Stimulated activated CD8-positive, alpha-beta memory T cell treated with anti-CD3 and anti-CD28 coated beads, Interleukin-4, amount 100 ng/mL, for 1 hour (primary cell): ENCODE measurements around the gene GUCY1A1.
A peak's percentile ranks its signal among the peaks of the same experiment; 100 is the strongest.

Experiments used
- DNase-seq, 2 donors: peaks; one replicate each; pipeline ENCODE4 v3.0.0-alpha.2; 2020; ENCODE audit warnings: low read depth in 2 of 2, low spot score in 1 of 2

The GUCY1A1 gene

DNA sequence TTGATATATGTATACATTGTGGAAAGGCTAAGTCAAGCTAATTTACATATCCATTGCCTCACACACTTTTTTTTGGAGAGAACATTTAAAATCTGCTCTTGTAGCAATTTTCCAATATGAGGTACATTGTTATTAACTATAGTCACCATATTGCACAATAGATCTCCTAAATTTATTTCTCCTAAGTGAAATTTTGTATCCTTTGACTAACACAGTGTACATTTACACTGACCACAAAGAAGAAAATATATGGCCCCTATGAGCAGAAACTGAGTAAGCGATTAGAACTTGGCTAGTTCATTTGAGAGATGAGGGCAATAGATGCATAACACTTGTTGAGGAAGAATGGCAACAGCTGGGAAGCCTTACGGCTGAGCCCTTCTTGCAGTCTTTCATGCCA is 71.9 kb downstream of the GUCY1A1 start:
- DNase-seq: no peak

DNA sequence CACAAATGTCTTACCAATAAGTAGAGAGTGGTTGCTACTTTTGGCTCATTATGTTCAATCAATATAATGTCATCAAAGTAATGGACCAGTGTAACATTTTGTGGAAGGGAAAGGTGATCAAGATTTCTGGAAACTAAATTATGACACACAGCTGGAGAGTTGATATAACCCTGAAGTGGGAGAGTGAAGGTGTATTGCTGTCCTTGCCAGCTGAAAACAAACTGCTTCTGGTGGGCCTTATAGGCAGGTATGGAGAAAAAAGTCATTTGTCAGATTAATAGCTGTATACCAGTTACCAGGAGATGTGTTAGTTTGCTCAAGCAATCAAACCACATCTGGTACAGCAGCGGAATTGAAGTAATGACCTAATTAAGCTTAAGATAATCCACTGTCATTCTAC is 74.9 kb downstream of the GUCY1A1 start:
- no peak for DNase-seq

DNA sequence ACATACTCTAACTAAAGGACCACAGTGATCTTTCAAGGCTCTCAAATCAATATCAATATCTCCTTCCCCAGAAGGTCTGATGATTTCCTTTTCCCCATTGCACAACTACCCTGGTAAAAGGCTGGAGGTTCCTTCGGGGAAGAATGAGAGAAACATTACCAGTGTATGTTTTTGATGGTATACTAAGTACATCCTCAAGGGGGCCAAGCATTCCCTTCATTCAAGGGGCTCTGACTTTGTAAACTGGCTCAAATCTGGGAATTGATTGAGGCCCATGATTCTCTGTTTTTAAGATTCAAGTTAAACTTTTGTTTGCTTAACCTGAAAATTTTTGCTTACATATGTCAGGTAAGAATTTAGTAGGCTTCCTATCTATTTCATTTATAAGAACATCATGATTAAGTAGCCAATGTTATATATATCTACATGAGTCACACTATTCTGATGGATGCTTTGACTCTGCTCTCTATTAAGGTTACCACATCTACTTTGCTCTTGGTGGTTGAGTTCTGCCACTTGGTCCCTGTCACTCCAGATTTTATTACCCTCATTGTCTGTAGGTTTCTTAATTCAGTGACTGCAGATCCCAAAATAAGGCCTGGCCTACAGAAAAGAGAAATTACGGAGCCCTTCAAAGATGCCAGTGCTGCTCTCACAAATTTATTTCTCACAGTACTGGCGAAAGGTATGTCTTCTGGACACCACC is 75.8 kb downstream of the GUCY1A1 start:
- DNase-seq: no peak

DNA sequence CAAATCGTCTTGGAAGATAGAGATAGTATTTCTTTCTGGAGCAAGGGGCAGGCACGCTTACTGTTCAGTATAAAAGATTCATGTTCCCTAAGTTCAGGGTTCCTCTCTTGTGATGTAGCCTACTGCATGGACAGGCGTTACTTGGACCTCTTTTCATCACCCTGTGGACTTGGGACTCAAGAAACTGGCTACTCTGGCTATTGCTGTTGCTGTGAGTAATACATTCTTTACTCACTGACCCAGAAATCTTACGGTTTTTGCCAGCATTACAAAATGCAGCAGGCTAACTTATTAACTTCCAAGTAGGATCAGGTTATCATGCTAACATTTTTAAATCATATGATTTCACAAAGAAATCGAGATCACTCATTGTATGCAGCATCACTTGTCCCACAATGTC is 79.3 kb downstream of the GUCY1A1 start:
- no peak for DNase-seq

DNA sequence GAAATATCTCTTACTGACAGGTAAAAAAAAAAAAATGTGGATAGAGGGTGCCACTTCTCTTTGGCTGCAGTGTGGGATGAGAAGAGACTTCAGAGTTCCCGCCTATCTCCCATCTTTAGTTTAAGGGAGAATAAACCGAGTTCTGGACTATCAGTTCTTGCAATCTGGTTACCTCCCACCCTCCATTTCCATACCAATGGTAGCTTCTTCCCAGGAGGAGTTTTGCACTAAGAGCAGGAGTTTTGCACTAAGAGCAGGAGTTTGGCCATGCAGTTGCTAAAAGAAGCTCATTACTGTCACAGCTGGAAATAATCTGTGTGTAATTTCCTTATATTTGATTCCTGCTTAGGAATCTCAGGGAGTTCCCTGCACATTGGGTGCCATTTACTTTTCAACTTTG is 81.4 kb downstream of the GUCY1A1 start:
- no peak for DNase-seq

DNA sequence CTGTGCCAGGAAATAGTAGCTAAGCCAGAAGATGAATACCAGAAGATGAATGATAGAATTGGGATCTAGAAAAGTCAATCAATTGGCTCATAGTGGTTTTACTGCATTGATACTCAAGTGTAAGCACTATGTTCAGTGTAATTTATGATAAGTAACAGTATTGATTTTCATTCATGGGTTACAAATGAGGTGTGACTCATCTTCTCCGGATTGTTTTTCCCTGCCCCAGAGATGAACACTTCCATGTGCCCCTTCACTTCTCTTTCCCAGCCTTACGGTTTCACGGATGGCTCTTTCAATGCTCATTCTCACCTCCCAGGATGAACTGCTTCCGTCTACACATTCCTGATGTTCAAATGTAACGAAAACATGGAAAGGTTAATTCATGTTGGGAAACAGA is 82.4 kb downstream of the GUCY1A1 start:
- no peak for DNase-seq

DNA sequence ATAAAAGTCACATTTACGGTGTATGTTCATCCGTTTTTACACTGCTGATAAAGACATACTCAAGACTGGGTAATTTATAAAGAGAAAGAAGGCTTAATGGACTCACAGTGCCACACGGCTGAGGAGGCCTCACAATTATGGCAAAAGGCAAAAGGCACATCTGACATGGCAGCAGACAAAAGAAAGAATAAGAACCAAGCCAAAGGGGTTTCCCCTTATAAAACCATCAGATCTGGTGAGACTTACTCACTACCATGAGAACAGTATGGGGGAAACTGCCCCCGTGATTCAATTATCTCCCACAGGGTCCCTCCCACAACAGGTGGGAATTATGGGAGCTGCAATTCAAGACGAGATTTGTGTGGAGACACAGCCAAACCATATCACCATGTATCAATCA is 84.9 kb downstream of the GUCY1A1 start:
- no peak for DNase-seq

DNA sequence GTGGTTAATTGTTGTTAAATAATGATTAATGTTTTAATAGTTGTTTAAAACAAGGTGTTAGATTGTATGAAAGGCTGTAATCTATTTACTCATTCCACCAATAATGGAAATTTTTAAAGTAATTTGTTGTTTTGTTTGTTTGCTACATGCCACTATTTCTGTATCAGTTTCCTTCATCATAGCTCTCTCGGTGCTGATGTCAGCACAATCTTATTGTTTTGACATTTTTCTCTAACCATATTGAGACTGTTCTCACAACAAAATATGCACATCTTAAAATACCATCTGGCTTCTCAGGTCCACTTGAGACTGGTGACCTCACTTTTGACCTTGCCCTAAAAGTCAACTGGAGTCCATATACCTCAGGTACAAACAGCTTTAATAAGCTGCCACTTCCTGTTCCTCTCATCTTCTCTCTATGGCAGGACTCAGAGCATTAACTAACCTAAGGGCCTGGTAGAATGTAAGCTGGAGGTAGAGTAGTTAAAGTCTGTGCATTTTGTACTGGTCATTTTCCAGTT is 91.2 kb downstream of the GUCY1A1 start:
- DNase-seq: no peak

DNA sequence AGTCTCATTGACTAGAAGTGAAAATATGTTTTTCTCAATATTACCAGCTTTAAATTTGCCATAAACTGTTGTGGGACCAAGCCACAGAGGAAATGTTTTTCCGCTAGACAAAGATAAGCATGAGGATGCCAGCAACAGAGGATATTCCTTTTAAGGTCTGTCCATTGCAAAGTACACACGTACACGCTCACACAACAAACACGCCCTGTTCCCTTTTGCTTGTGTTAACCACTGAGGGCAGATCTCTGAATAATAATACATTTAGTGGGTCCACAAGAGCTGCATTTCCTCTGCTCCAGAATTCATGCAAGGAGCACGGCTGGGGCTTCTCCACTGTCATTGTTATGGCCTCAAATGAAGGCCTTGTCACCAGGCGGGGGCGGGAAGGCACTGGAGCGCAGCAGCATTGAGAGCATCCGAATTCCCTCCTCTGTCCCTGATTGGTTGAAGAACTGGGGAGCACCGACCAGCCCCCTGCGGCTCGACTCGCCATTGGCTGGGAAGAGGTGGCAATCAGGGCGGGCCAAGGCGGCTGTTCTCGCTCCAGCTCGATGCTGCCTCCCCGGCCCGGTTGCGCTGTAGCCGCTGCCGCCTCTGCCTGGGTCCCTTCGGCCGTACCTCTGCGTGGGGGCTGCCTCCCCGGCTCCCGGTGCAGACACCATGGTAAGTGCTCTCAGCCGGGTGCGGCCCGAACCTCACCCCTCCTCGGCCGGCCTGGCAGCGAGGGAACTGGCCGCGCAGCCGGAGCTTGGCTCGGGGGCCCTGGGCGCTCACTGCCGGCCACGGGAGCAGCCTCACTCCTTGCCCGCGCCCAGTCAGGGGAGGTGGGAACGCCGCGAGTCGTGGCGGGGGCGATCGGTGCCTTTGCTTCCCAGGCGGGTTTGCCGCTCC is 92.1 kb downstream of the GUCY1A1 start, which contains the start of gene GUCY1B1:
TSS of gene GUCY1B1 (plus strand) at position 541 of the 891 bp plus-strand sequence. CDS start at position 661, 120 bp downstream.
- peak; percentile 20 to 35 for DNase-seq

DNA sequence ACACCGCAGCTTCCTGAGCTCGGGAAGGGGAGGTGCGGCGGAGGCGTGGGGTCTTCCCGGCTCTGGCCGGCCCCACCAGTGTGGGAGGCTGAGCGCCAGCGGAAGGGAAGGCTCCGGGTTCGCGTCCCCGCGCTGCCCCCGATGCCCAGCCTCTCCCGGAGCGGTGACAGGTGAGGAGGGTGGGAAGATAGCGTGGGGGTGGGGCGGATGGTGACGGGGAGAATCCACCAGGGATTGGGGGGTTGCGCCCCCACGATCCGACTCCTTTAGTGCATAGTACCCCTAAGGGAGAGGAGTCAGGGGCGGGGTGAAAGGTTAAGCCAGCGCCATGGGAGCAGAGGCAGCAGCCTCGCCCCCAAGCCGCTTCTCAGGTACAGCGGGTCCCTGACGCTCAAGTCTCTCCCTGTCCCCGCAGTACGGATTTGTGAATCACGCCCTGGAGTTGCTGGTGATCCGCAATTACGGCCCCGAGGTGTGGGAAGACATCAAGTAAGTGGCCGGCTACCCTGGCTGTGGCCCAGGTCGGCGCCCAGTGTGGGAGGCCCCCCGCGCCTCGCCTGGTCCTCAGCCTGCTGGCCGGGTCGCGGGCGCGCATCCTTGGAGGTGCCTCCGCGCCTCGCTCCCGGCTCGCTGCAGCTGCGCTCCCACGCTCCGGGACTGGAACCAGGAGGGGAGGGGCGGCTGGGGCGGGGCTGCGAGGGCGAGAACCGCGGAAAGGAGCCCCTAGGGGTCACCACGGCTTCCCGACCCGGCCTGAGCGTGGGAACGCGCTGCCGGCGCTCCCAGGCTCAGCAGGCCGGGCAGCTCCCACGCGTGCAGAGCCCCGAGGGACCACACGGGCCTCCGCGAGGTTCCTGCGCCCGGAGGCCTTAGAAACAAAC is 93.0 kb downstream of the GUCY1A1 start:
- no peak for DNase-seq

DNA sequence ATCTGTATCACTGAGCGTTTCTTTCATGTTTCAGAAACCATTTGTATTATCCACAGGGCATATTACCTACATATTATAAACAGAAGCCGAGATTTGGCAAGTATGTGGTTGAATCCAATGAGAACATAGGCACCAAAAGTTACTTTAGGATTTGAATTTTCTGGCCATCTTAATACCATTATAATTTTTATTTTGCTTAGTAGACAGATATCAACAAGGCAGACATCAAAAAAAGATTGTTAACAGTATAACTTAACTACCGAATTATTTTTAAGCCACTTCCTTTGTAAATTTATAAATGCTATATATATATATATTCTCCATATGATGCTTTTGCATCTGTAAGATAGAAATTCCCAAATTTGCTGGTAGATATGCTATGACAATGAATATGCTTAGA is 94.4 kb downstream of the GUCY1A1 start:
- no peak for DNase-seq

DNA sequence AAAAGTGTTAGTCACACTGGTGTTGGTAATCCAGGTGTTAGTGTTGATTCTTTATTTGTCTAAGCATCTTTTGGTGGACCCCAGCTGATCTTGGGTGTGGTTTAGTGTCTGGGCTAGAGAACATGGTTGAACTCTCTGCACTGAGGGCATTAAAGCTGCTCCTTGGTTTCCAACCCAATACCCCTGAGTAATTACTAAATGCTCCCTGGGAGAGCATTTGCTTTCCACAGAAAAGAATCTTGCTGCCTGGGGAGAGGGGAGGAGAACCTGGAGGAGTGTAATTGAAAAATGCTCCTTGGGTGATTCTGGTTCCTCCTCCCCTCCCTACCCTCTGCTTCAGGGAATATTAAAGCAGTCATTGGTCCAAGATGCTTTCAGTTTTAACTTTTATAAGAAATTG is 95.3 kb downstream of the GUCY1A1 start:
- no peak for DNase-seq

DNA sequence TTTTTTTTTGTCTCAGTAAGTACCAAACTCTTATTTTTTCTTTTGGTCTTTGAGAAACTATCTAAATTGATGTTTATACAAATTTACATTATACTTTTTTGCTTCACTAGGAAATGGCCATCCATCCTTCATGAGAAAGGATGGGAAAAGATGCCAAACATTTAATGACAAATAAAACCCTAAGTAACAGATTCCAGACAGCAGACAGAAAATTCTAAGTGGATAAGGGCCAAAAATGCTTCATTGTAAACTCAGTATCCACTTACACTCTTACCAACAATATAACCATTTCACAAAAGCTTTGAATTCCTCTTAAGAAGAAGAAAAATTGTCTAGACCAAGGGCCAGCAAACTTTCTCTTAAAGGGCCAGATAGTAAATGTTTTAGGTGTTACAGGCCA is 95.7 kb downstream of the GUCY1A1 start:
- no peak for DNase-seq

DNA sequence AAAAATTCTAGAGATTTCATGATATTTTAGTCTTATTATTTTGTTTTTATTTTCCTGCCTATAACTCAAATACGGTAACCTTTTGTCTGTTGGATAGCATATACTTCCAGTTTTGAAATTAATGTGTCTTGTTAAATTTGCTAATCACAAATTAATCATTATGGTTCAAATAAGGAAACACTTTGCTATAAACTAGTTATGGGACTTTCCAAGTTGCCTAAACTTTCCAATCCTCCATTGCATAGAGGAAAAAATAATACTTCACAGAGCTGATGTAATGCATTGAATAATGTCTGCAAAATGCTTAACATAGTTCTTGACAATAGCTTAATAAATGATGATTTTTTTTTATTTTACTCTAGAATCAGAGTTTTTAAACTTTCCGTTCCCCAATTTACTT is 96.9 kb downstream of the GUCY1A1 start:
- no peak for DNase-seq

DNA sequence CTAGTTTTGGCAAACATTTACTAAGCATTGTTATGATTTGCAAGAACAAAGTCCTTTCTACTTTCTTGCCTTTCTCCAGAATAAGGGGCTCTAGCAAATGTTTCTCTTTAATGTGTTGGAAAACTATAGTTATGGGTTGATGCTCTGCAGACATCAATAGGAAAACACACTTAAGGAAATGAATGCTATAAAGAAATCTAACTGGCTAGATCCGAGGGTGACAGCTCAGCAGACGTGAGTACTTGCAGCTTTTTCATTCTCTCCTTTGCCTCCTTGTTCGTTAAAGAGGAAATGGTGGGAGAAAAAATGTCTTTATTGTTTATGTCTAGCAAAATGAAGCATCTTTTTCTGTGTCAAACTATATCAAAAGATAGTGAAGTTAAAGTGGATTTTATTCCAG is 98.5 kb downstream of the GUCY1A1 start:
- DNase-seq: no peak

DNA sequence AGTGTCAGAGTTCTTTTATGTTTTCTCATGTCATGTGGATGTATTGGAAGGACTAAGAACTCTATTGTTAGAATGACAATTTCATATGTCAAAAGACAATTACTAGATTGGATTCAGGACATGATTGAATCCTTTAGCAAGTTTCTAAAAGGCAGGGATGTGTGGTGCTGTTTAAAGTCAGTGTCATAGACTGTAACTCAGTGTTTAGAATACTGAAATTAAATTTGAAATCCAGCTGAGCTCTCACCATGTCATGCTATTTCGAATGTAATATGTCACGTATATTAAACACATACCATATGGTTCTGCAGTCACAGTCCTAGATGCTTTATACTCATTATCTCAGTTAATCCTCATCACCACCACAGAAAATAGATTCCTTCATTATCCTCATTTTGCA is 100.0 kb downstream of the GUCY1A1 start:
- DNase-seq: no peak

DNA sequence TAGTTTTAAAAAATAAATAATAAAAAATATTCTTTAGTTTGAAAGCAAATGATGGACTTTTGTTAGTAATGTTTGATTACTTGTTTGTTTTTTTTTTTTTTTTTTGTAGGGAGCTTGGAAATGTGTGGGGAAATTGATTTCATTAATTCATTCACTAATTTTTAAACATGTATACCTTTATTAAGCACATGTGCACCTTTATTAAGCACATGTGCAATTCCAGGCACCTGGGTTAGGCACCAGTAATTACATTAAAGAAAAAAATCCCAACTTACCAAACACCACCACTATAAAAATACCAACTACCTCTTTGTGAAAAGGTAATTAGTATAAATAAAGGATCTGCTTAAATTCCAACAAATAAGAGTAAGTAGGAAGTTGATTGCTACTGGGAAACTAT is 101.7 kb downstream of the GUCY1A1 start:
- DNase-seq: no peak

DNA sequence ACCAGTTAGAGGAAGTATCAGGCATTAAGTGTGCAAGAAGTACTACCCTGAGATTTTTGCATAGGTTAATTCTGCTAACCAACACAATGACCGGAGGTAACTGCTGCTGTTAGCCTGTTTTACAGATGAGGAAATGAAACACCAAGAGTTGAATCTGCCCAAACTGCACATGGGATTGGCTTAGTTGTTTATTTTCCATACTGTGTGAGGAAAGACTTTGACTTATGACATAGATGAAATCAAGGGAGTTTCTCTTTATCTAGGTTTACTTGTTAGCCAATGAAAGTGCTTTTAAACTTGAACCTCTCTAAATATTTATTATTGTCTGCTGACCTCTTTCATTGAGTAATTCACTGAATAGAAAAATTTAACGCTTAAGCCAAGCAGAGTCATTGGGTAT is 102.4 kb downstream of the GUCY1A1 start:
- DNase-seq: no peak

DNA sequence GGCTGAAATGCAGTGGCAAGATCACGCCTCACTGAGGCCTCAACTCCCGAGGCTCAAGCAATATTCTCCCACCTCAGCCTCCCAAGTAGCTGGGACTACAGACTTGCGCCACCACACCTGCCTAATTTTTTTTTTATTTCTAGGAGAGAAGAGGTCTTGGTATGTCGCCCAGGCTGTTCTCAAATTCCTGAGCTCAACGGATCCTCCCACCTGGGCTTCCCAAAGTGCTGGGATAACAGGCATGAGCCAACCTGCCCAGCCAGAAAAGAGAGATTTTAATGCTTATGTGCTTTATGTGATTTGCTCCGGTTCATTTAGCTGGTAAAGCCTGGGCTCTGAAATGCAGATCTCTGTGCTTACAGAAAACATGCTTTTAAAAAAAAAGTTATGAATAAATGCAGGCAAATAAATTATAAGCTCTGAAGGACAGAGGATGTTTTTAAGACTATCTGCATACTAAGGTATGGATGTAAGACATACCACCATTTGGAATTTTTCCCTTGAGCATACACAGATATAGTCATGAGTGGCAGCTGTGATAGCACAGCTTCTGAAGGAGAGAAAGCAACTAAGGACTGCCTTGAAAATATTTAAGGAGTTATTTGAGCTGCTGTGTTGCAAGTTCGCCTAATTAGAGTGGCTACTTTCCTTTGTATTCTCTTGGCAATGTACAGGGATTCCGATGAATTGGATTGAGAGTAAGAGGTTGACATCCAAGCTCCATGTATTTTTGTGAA is 106.0 kb downstream of the GUCY1A1 start:
- DNase-seq: no peak

DNA sequence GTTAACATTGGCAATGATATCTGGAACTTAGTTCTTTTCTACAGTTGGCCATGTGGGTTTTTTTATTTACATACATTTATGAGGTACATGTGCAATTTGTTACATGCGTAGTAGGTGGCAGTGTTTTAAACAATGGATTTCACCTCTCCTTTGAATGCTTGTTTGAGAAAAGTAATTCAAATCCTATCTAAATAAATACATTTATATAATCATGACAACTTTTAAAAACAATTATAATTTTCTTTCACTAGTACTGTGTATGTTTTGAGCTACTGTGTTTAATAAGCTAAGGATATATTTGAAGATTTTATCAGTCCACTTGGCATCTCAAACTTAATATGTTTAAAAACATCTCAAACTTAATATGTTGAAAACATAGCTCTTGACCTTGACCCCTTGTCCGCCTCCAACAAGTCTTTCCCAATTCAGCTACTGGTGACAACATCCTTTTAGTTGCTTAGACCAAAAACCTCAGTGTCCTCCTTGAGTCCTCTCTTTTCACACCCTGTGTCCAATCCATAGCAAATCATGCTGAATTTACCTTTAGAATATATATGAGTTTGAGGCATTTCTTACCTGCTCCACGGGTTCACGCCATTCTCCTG is 106.7 kb downstream of the GUCY1A1 start:
- no peak for DNase-seq
